GM18868 (cell line): ENCODE results near the gene MAPK11.
A peak's percentile ranks its signal among the peaks of the same experiment; 100 is the strongest.
"Not testable (repeated sequence)": the region's sequence is repeated elsewhere in the genome, so short reads cannot be mapped to it uniquely, and the experiment has no call there.

ENCODE experiments used
- ATAC-seq: cut with Tn5 transposase; IDR thresholded peaks from one replicate; pipeline ENCODE4 v1.9.1; 2021; ENCODE audit warnings: mild to moderate bottlenecking, moderate library complexity; ENCODE audit not compliant: unreplicated experiment

The MAPK11 gene

DNA sequence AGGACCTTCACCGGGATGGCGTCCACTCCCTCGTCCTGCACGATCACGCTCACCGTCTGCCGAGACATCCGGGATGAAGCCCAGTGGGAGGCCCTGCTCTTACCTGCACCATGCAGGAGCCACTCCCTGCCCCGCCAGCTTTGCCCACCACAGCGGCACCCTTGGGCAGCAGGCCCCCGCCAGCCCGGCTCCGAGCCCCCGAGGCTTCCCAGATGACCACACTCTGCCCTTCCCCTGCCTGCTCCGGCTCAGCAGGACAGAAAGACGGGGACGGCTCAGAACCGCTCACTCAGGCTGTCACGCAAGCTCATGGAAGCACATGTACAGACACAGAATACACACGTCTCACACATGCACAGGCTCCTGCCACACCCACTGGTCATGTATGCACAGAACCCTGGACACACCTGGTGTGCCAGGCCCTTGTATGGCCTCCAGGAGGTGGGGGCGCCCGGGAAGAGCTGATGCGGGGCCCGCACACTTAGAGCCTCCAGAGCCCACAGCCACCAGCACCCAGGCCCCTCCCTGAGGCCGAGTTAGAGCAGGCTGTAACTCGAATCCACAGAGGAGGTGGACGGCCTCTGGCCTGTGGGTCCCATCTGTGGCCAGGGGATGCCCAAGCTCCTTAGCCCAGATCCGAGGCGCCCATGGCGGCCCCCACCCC is 8.9 kb upstream of the MAPK11 start:
- no peak for ATAC-seq

DNA sequence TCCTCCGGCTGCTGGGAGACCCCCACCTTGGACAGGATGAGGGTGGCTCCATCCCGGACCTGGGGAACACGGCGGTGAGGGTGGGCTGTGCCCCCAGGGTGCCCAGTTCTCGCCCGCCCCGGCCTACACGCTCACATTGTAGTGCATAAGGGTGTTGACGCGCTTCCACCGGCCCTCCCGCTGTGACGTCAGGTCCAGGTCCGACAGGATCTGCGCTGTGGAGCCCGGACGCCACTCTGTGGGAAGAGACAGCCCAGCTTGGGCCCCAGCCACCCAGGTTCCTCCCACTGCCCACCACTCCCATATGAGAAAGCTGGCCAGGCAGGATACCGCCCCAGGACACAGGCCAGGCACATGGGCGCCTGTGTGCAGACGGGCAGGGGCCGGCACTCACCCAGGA is 8.3 kb upstream of the MAPK11 start:
- ATAC-seq, result no peak

DNA sequence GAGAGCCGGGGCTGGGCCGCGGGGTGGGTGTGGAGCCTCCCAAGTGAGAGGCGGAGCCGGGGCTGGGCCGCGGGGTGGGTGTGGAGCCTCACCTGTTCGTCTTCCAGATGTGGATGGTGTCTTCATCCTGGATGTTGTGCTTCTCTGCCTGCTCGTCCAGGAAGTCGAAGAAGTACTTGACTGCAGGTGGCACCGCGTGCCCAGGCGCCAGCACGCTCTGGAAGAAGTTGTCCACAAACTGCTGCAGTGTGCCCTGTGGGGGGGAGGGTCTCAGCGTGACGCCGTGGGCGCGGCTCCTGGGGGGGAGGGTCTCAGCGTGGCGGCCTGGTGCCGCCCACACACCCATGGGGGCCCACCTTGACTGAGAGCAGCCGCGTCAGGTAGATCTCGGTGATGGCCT is 7.6 kb upstream of the MAPK11 start:
- ATAC-seq, result no peak

DNA sequence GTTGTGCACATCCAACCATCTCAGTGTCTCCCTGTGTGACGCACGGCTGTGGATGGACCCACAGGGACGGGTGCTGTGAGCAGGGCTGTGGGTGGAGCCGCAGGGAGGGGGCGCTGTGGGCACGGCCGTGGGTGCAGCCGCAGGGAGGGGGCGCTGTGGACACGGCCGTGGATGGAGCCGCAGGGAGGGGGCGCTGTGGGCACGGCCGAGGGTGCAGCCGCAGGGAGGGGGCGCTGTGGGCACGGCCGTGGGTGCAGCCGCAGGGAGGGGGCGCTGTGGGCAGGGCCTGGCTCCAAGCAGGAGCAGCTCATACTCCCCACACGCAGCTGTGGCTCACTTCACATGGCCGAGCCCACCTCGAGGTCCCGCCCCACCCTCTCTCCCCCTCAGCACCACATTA is 6.0 kb upstream of the MAPK11 start:
- peak; percentile 60 for ATAC-seq

DNA sequence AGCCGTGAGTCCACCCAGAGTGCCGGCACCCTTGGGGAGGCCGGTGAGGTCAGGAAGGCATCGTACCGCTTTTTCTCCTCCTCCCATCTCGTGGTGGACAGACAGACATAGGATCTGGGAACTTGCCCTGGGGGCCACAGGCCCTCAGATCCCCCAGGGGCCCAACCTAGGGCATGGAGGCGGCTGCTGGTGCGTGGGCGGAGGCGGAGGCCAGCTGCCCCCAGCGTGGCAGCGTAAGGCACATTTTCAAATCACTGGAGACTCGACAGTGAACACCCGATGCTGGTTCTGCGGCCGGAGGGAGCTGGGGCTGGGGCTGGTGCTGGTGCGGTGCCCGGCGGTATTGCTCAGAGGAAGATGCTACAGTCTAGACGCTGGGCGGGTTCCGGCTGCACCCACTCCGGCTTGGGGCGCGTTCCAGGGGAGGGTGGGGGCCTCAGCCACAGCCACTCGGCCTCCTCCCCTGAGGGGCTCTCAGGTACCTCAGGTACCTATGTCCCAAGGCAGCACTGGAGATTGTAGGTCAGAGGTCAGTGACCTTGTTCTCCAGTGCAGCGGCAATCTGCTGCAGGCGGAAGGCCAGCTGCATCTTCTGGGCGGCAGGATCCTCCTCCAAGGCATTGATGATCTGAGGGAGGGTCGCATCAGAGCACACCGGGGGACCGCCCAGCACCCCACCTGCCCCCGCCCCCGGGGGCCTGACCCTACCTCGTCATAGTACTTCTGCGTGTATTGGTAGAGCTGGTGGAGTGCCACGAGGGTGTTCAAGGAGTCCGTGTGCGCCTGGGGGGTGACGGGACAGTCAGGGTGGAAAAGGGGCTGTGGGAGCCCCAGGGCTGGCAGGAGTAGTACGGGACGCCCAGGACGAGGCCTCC is 5.2 kb upstream of the MAPK11 start:
- no peak for ATAC-seq

DNA sequence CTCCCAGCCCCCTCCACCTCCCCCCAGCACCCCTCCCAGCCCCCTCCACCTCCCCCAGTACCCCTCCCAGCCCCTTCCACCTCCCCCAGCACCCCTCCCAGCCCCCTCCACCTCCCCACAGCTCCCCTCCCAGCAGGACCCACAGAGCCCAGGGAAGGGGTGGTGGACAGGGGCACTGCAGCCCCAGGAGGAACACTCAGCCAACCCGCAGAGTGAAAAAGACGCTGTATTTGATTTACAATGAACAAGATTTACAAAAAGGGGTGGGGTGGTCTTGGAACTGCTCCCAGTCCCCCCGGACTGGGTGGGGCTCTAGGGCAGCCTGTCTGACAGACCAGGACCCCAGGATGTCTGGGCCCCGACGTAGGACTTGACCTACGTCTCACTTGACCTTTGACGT is 4.6 kb upstream of the MAPK11 start:
- no peak for ATAC-seq

DNA sequence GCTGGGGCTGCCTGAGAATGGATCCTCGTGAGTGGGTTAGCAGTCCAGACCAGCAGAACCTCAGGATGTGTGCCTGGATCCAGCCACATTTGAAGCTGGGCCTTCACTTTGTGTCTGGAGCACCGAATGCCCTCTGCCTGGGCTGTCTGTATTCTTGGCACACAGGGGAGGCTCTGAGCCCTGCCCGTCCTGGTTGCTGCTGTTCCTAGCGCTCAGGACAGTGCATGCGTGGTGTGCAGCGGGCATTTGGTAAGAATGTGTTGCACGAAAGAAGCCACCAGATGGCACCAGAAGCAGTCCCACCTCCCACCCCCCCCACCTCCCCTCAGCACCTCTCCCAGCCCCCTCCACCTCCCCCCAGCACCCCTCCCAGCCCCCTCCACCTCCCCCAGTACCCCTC is 4.1 kb upstream of the MAPK11 start:
- ATAC-seq, result no peak

DNA sequence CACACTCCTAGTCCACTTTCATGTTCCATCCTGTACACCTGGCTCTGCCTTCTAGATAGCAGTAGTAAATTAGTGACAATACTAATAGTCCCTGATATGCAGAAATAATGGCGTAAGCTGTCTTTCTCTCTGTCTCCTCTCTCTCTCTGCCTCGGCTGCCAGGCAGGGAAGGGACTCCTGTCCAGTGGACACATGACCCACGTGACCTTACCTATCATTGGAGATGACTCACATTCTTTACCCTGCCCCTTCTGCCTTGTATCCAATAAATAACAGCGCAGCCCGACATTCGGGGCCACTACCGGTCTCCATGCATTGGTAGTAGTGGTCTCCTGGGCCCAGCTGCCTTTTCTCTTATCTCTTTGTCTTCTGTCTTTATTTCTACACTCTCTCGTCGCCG is 3.6 kb upstream of the MAPK11 start:
- ATAC-seq, result not testable (repeated sequence)

DNA sequence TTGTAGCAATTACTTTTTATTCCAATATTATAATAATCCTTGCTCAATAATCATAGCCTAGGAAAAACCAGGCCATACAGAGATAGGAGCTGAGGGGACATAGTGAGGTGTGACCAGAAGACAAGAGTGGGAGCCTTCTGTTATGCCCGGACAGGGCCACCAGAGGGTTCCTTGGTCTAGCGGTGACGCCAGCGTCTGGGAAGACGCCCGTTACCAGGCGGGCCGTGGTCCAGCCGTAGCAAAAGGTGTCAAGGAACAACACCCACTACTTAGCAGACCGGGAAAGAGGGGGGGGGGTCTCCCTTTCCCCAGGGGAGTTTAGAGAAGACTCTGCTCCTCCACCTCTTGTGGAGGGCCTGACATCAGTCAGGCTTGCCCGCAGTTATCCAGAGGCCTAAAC is 3.2 kb upstream of the MAPK11 start:
- not testable (repeated sequence) for ATAC-seq

DNA sequence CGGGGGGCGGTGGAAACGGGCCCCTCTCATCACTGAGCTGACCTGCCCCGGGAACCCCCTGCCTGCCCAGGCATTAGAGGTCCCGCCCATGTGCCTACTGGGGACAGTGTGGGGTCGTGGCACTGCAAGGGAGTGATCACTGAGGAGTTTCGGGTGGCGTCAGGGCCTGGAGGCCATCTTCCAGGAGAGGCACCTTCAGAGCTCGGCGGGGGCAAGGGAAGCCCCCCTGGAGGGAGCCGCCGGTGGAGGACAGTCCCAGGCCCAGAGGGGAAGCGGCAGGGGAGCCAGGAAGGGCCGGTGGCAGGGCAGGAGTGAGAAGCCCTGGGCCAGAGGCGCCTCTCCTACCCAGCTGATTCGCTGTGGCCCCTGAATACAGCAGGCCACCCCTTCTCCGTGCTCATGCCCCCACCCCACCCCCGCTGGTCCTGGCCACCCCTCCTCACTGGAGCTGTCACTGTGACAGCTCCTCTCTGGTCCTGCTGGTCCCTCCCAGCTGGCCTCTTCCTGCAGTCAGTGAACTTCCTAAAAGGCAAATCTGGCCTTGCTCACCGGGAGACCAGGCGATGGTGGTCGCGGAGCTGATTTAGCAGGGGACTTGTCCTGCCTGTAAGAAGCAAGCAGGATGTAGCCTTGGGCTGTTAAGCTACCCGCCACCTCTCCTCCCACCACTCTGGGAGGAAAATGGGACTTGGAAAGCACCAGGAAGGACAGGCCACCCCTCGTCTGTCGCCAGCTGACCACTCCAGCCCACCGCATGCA is 2.0 kb upstream of the MAPK11 start:
- no peak for ATAC-seq

DNA sequence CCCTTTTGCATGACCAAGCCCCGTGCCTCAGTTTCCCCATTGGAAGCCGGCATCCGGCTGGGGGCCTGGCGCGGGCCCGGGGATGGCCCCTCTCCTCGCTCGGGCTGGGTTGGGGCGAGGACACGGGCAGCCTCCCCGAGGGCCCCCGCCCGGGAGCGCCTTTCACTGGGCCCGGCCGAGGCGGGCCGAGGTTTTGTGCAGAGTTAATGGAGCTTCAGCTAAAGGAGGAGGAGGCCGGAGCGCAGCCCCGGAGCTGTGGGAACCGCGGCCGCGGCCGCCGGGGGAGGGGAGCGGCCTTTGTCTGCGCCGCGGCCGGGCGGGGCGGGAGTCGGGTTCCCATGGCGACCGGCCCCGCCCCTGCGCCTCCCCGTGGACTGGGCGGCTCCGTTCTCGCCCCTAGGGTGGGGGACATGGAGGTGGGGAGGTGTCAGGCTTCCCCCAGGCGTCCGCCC is 1.4 kb upstream of the MAPK11 start:
- ATAC-seq, result no peak

DNA sequence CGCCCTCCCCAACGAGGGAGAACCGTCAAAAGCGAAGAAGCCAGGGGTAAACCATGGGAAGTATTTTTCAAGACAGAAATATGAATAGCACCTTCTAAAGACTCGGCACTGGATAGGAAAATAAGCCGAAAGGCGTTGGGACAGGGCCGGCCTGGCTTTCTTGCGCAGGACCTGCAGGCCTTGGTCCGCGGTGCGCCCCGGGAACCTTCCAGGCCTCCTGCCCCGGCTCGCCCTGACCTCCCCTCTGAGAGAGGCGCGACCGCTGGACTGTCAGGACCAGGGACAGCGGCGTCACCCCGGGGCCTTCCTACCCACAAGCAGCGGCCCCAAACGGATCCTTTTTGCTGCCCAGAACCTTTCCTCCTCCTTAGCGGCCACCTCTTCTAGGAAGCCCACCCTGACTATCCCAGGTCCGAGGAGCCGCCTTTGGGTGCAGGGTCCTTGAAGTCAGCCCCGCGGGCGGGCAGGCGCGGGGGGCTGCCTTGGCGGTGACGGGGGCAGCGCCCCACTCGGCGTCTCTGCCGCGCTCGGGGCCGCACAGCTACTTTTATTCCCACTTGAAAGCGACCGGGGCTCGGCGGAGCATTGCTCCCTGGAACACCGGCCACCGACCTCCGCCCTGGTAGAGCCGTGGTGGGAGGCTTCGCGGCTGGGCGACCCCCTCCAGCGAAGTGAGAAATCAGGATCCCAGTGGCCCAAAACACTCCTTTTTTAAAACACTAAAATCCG is 650 bp upstream of the MAPK11 start:
- peak; percentile 29 for ATAC-seq

DNA sequence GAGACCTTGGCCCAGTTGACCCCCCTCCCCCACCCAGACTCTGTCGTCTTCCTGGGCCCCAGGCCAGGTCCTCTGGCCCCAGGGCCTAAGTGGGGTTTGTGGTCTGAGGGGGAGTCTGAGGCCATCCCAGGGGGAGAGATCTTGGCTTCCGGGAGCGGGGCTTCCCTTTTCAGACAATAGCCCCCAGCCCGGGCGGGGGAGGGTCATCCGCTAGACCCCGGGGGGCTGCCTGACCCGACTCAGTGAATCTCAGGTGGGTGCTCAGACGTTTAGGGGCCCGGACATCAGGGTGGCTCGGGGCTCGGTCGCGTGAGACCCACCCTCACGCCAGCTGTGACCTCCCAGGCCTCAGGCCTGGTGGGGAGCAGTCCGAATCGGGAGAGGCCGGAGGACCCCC is 609 bp downstream of the MAPK11 start:
- no peak for ATAC-seq

DNA sequence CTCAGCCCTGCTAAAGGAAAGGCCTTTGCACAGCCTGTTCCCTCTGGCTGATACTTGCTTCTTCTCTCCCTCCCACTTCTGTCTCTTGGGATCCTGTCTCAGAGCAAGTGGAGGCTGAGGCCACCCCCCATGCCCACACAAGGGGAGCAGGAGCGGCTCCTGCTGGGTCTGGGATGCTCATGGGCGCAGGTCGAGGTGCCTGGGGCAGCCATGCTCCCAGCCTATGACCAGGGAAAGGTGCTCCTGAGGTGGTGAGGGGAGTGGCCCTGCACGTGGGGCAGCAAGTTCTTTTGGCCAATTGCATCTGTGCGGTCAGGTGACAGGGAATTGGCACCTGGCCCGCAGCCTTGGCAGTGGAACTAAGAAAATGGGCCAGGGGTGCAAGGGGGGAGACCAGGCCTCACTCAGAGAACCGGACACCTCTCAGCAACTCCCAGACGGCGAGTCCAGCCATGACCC is 1.5 kb downstream of the MAPK11 start:
- no peak for ATAC-seq

DNA sequence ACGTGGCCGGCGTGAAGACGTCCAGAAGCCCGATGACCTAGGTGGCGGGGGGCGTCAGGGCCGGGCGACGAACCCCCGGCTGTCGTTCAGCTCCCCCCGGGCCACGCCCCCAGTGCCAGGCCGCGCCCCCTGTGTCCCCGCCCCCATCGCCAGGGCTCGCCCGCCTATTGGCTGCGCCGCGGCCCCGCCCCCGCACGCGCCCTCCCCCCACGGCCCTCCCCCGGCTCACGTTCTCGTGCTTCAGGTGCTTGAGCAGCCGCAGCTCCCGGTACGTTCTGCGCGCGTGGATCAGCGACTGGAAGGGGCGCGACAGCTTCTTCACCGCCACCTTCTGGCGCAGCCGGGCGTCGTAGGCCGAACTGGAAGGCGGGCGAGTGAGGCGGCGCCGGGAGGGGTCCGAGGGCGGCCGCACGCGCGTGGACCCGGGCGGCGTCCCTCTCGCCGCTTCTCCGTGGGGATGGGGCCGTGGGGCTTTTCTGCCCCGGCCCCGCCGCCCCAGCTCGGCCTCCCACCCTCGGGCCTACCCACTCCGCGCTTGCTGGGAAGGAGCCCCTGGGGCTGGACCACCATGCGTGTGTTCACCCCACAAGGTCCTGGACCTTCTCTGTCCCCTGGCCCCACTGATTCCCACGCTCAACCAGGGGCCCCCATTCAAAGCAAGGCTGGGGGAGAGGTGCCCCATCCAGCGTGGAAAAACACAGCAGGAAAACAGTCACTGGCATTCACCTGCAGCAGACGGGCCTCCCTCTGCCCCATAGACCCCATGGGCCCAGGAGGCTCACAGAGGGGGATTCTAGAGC is 2.4 kb downstream of the MAPK11 start:
- no peak for ATAC-seq

DNA sequence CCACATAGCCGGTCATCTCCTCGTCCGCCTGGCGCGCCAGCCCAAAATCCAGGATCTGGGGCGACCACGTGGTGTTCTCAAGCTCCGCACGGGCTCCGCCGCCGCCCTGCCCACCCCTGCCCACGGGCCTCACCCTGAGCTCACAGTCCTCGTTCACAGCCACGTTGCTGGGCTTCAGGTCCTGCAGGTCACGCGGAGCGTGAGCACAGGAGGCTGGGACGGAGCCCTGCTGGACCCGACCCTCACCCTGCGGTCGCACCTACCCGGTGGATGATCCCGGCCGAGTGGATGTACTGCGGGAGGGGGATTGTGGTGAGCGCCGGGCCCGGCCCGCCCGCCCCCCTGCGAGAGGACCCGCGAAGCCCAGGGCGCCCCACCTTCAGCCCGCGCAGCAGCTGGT is 3.2 kb downstream of the MAPK11 start:
- no peak for ATAC-seq

DNA sequence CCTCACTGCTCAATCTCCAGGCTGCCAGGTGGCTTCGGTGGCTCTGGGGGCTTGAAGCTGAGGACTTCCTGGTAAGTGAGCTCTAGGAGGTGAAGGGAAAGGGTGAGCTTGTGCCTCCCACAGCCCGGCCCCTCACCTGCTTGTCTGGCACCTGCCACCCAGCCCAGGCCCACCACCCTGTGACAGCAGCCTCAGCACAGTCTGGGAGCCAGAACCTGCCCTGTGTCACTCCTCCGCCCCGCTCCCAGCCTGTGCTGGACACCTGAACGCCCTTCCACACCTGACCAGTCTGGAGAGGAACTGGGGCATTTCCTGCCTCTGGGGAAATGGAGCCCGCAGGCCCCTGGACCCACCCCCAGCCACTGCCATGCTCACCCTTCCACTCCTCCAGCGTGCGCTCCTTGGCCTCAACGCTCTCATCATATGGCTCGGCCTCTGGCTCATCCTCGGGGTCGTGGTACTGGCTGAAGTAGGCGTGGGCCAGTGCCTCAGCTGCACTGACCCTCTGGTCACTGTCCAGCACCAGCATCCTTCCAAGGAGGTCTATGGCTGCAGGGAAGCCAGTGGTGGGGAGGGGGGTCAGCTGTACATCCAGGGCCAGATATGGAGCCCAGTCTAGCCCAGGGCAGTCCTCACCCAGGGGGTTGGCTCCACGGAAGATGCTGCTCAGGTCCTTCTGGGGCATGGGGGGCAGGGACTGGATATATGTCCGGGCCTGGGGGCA is 5.1 kb downstream of the MAPK11 start:
- no peak for ATAC-seq

DNA sequence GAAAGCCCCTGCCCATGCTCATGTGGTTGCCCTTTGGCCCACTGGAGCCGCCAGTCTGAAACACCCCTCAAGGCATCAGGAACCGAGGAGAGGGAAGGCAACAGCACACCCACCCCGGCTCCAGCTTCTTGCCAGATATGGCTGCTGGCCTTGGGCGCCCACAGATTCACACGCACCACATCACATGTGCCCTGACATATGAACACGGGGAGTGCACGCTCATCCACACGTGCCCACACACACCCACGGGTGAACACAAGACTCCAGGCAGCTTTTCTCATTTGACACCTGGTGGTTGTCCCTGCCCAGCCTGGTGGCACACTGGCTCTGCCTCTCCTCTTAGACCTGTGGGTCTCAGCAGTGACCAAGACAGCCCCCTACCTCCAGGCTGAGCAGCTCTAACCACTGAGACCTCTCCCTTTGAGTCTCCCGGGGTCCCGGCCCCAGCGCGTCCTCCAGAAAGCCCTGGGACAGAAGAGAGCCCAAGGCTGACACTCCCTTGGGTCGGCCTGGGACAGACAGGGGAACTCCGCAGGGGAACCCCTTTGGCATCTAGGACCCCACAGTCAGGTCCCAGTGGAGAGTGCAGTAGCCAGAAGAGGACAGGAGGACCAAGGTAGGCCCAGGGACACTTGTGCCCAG is 6.0 kb downstream of the MAPK11 start:
- no peak for ATAC-seq
